ENCODE data around the gene CMTR1. TPM values are rescaled to one million over a fixed set of nuclear protein-coding genes. Genes with fewer than 3 reads are reported as not detected.

CMTR1 gene
- total and polyA plus RNA-seq, 2 of the 13 experiments (the other 11 are each of a cell fraction or from before 2014, with no cell fraction given): 19.7 to 55.2 TPM

GRCh38 chr6:37388578-37388977 is 44.4 kb upstream of the CMTR1 start:
- Histone ChIP-seq H4K20me1 (ENCODE audit: insufficient read depth, low read length) (no peaks in the 10 kb centered on the region), H3K4me3 (replicated peaks in 1 of 3; ENCODE audit: insufficient read depth in 1 of 3, low read depth in 2 of 3, low read length in 3 of 3) (no peak overlapping the region), H3K4me1 (ENCODE audit: insufficient read depth, low read length) (no peaks in the 10 kb centered on the region), H3K27ac (ENCODE audit: extremely low read length, insufficient read depth, low read length) (no peak overlapping the region), H3K27me3 (ENCODE audit: control insufficient read depth in 1 of 2, insufficient read depth in 2 of 2, low read length in 2 of 2) (no peaks in the 10 kb centered on the region), H2AFZ (ENCODE audit: low read length) (no peak overlapping the region), H3K4me2 (ENCODE audit: low read depth, low read length) (no peak overlapping the region), H3K36me3 (replicated peaks in 1 of 2; ENCODE audit: control insufficient read depth in 1 of 2, insufficient read depth in 2 of 2, low read length in 2 of 2) (peaks cover 8 to 62% of the 10 kb centered on the region in 2 experiments; a peak in 4 of 5 replicates), H3K9me3 (ENCODE audit: low read length) (no peaks in the 10 kb centered on the region), H3K79me2 (ENCODE audit: insufficient read depth, low read length) (no peaks in the 10 kb centered on the region), H3K9ac (ENCODE audit: insufficient read depth, low read depth, low read length) (no peak overlapping the region)
- ChIA-PET CTCF (ENCODE audit: low intra/inter-chr PET ratio, low total read pairs) (no interaction called here), POLR2A (no interaction called here)
- FAIRE-seq (no peak), ATAC-seq (no peak), DNase-seq (ENCODE audit: low spot score) (no peak)
- no TSS peak for BruUV-seq (replicated peaks)
- in situ Hi-C loops (cut with HindIII; ENCODE audit: extremely low pct_ligation_motif_present, low pct_unique_long_range_greater_than_20kb) (no loop called here), intact Hi-C loops (cut with micrococcal nuclease; ENCODE audit: unreplicated experiment) (no loop called here)
- no peak for TF ChIP-seq ZNF891 (CRISPR knock-in tag; IDR thresholded peaks at IDR 0.05)
- no peak for TF ChIP-seq BCLAF1 (IDR thresholded peaks at IDR 0.05)
- TF ChIP-seq JUND (CRISPR knock-in tag; IDR thresholded peaks at IDR 0.05): no peak
- no peak for TF ChIP-seq ASH2L (IDR thresholded peaks at IDR 0.05; ENCODE audit: insufficient read length, low read depth, low read length)
- TF ChIP-seq ZNF335 (CRISPR knock-in tag; IDR thresholded peaks at IDR 0.05): no peak
- TF ChIP-seq ZNF841 (CRISPR knock-in tag; IDR thresholded peaks at IDR 0.05; ENCODE audit: borderline replicate concordance): no peak
- TF ChIP-seq MBNL3 (CRISPR knock-in tag; conservative IDR thresholded peaks at IDR 0.05): no peak
- no peak for TF ChIP-seq RELA (CRISPR knock-in tag; IDR thresholded peaks at IDR 0.05)
- TF ChIP-seq REXO4 (CRISPR knock-in tag; IDR thresholded peaks at IDR 0.05; ENCODE audit: borderline replicate concordance): no peak
- TF ChIP-seq ZNF775 (CRISPR knock-in tag; IDR thresholded peaks at IDR 0.05; ENCODE audit: borderline replicate concordance): no peak
- no peak for TF ChIP-seq TAF1 (CRISPR knock-in tag; IDR thresholded peaks at IDR 0.05)
- no peak for TF ChIP-seq ZNF510 (CRISPR knock-in tag; IDR thresholded peaks at IDR 0.05; ENCODE audit: low read depth)
- no peak for TF ChIP-seq NFKBIZ (CRISPR knock-in tag; IDR thresholded peaks at IDR 0.05)
- TF ChIP-seq SSRP1 (CRISPR knock-in tag; IDR thresholded peaks at IDR 0.05): no peak

Data from HepG2 (cell line).